Vein endothelial cell (primary cell): ENCODE results near the gene MMUT. TPM values are rescaled to one million over a fixed set of nuclear protein-coding genes. Genes with fewer than 3 reads are reported as not detected.

Experiments used
- total RNA-seq: library from RNA; depleted of rRNA; stranded (reverse); fragments of >200 nt; gene quantifications from 2 replicates; pipeline ENCODE4 v1.2.3, GENCODE V29; 2012

The MMUT gene
- total RNA-seq, result 10.1 and 13.4 TPM in 2 replicates

GRCh38 chr6:49462927-49463611, at the start of gene MMUT, which contains the start of gene CENPQ:
TSS of gene MMUT (minus strand) at chr6:49463253. CDS start at chr6:49459466, 3,787 bp downstream.
TSS of gene CENPQ (plus strand) at chr6:49463370. CDS start at chr6:49470177, 6,807 bp downstream.

GRCh38 chr6:49499623-49500022, 36.6 kb upstream of the MMUT start, which contains the start of gene GLYATL3:
TSS of gene GLYATL3 (plus strand) at chr6:49499923. CDS start at chr6:49511991, 12,068 bp downstream.

Other genes starting within 250 kb of the MMUT start
- 4.2 and 7.8 TPM in 2 replicates for gene CENPQ, start 117 bp upstream of the MMUT start, total RNA-seq
- gene GLYATL3, start 36.7 kb upstream of the MMUT start, total RNA-seq, result not detected in 2 replicates
- gene C6orf141, start 87.4 kb upstream of the MMUT start, total RNA-seq, result 30.7 and 34.2 TPM in 2 replicates
- not detected in 2 replicates for gene RHAG, start 173.6 kb upstream of the MMUT start, total RNA-seq